HCT116 (cell line): Measurements from ENCODE around the gene MORN1. TPM values are rescaled to one million over a fixed set of nuclear protein-coding genes. Genes with fewer than 3 reads are reported as not detected.

ENCODE experiments used
- ATAC-seq: fragments of 200-7000 bp; cut with Tn5 transposase; 2 replicates; pipeline ENCODE4 v1.9.1; 2020; ENCODE audit warnings: mild to moderate bottlenecking, moderate library complexity
- BruUV-seq: library from RNA; stranded (reverse); fragments of 400-500 nt; replicated peaks from 2 replicates; lab custom pipeline; 2021; lab: Mats Ljungman, UMichigan
- CTCF ChIA-PET: fragments of 300-600 bp; sonication (Branson Sonifier 250); formaldehyde crosslinking; loops from one replicate; lab custom pipeline; 2021; ENCODE audit warnings: antibody characterized with exemption; lab: Charles Lee
- POLR2A ChIA-PET: fragments of 300-600, 350-600 bp; sonication (Branson Sonifier 250); formaldehyde crosslinking; loops from one replicate; lab custom pipeline; 2021; ENCODE audit warnings: antibody characterized with exemption; lab: Charles Lee
- RAD21 ChIA-PET, 2 experiments: fragments of 300-600 bp; sonication (Branson Sonifier 250); formaldehyde crosslinking; loops; one replicate each; lab custom pipeline; 2023; ENCODE audit warnings: low total read pairs in 2 of 2; ENCODE audit not compliant: uncharacterized antibody in 2 of 2, unreplicated experiment in 2 of 2, low non-redundant PET in 1 of 2; lab: Charles Lee
- DNase-seq: peaks from one replicate; pipeline ENCODE4 v3.0.0-alpha.2; 2010; ENCODE audit warnings: low read depth, low spot score
- H2AFZ ChIP-seq: fragments of 200-600 bp; shearing (Covaris generic), sonication (generic); 2 replicates; pipeline ENCODE4 v1.6.1; 2017; ENCODE audit warnings: low read depth, mixed run types, mixed read lengths, antibody characterized with exemption, low read length; ENCODE audit not compliant: poor library complexity, severe bottlenecking
- H3K27ac ChIP-seq: 2 replicates; pipeline ENCODE4 v1.5.1; 2012; ENCODE audit warnings: low read depth, low read length
- H3K27me3 ChIP-seq: fragments of 200-600 bp; sonication (generic); 2 replicates; pipeline ENCODE4 v1.6.1; 2016; ENCODE audit warnings: mixed run types, low read length, mixed read lengths; ENCODE audit not compliant: insufficient read depth
- H3K36me3 ChIP-seq, 2 experiments: fragments of 200-500 bp in 1 of 2; fragments of 200-600 bp in 1 of 2; sonication (Bioruptor generic) in 1 of 2; sonication (generic) in 1 of 2; 2 replicates each; pipeline versions ENCODE4 v1.5.1 to v1.6.1; 2014 to 2016; ENCODE audit warnings: low read length in 2 of 2, inconsistent platforms in 1 of 2, mixed read lengths in 1 of 2, mixed run types in 1 of 2; ENCODE audit not compliant: insufficient read depth in 2 of 2, control insufficient read depth in 1 of 2
- H3K4me1 ChIP-seq, 2 experiments: fragments of 200-600 bp in 1 of 2; sonication (generic) in 1 of 2; 2 replicates each; pipeline versions ENCODE4 v1.5.1 to v1.6.1; 2012 to 2017; ENCODE audit warnings: low read length in 2 of 2, inconsistent platforms in 1 of 2, mild to moderate bottlenecking in 1 of 2, mixed read lengths in 1 of 2, mixed run types in 1 of 2, moderate library complexity in 1 of 2; ENCODE audit not compliant: insufficient read depth in 2 of 2, control insufficient read depth in 1 of 2
- H3K4me2 ChIP-seq: fragments of 200-600 bp; sonication (generic); 2 replicates; pipeline ENCODE4 v1.6.1; 2017; ENCODE audit warnings: mixed run types, low read length, mixed read lengths
- H3K4me3 ChIP-seq, 2 experiments: fragments of 200-600 bp in 1 of 2; sonication (generic) in 1 of 2; replicated peaks in 1 of 2; 2 replicates each; pipeline ENCODE4 v1.5.1; 2011 to 2016; ENCODE audit warnings: low read length in 2 of 2, control low read depth in 1 of 2, low read depth in 1 of 2, mild to moderate bottlenecking in 1 of 2, mixed read lengths in 1 of 2, mixed run types in 1 of 2
- H3K79me2 ChIP-seq: fragments of 200-600 bp; sonication (generic); 2 replicates; pipeline ENCODE4 v1.6.1; 2017; ENCODE audit warnings: mild to moderate bottlenecking, mixed run types, low read length, moderate library complexity, mixed read lengths; ENCODE audit not compliant: insufficient read depth
- H3K9ac ChIP-seq: fragments of 200-600 bp; sonication (generic); 2 replicates; pipeline ENCODE4 v1.6.1; 2016; ENCODE audit warnings: low read length, mixed read lengths
- H3K9me2 ChIP-seq: fragments of 200-600 bp; sonication (generic), shearing (Covaris generic); 2 replicates; pipeline ENCODE4 v1.6.1; 2017; ENCODE audit warnings: mixed run types, mild to moderate bottlenecking, moderate library complexity; ENCODE audit not compliant: insufficient read depth
- H3K9me3 ChIP-seq, 2 experiments: fragments of 200-500 bp in 1 of 2; fragments of 200-600 bp in 1 of 2; sonication (Bioruptor generic) in 1 of 2; sonication (generic) in 1 of 2; 2 replicates each; pipeline ENCODE4 v1.6.1; 2014 to 2017; ENCODE audit warnings: low read length in 2 of 2, mixed read lengths in 2 of 2, inconsistent platforms in 1 of 2, low read depth in 1 of 2, mild to moderate bottlenecking in 1 of 2, mixed run types in 1 of 2, moderate library complexity in 1 of 2; ENCODE audit not compliant: control insufficient read depth in 1 of 2, insufficient read depth in 1 of 2
- H4K20me1 ChIP-seq: fragments of 200-600 bp; sonication (generic), shearing (Covaris generic); 2 replicates; pipeline ENCODE4 v1.6.1; 2017; ENCODE audit warnings: mixed run types, mild to moderate bottlenecking, moderate library complexity; ENCODE audit not compliant: insufficient read depth
- CTCF ChIP-seq, 3 experiments: fragments of 200-600 bp in 1 of 3; sonication (generic) in 1 of 3; IDR thresholded peaks in 2 of 3; conservative IDR thresholded peaks in 1 of 3; 2 replicates each; pipeline ENCODE4 v1.5.1; 2012 to 2017; ENCODE audit warnings: low read depth in 2 of 3, low read length in 2 of 3, antibody characterized with exemption in 1 of 3, borderline replicate concordance in 1 of 3, control low read depth in 1 of 3, mild to moderate bottlenecking in 1 of 3, mixed read lengths in 1 of 3, mixed run types in 1 of 3, moderate library complexity in 1 of 3; ENCODE audit not compliant: insufficient read depth in 1 of 3
- ELF1 ChIP-seq: IDR thresholded peaks from 2 replicates; pipeline ENCODE4 v1.6.1; 2012; ENCODE audit warnings: low read depth, borderline replicate concordance
- EZH2 ChIP-seq: fragments of 200-600 bp; sonication (generic); IDR thresholded peaks from 2 replicates; pipeline ENCODE4 v1.6.1; 2017; ENCODE audit warnings: antibody characterized with exemption, mixed run types
- RAD21 ChIP-seq: IDR thresholded peaks from 2 replicates; pipeline ENCODE4 v1.6.1; 2012; ENCODE audit warnings: low read depth, mild to moderate bottlenecking
- REST ChIP-seq: IDR thresholded peaks from 2 replicates; pipeline ENCODE4 v1.6.1; 2012; ENCODE audit warnings: low read depth
- ZFX ChIP-seq: fragments of 450-650 bp; IDR thresholded peaks from 2 replicates; pipeline ENCODE4 v1.6.1; 2017
- intact Hi-C: fragments of 100-400 bp; cut with micrococcal nuclease; formaldehyde crosslinking; loops from 2 replicates; pipeline ENCODE4 v1.10.0; 2022
- total RNA-seq: library from RNA; stranded (reverse); gene quantifications from one replicate; pipeline ENCODE4 v1.2.1, GENCODE V29; 2021; ENCODE audit not compliant: unreplicated experiment

Gene MORN1
- total RNA-seq, 1 experiment from 2014 or later, result 21.4 TPM

GRCh38 chr1:2344121-2344681 lies 47.2 kb downstream of the MORN1 start:
- Histone ChIP-seq H3K4me3 (no peak overlapping the region), H3K36me3 (no peaks in the 10 kb centered on the region), H2AFZ (no peak overlapping the region), H4K20me1 (no peaks in the 10 kb centered on the region), H3K4me2 (no peak overlapping the region), H3K9me3 (no peaks in the 10 kb centered on the region), H3K27me3 (no peaks in the 10 kb centered on the region), H3K9ac (no peak overlapping the region), H3K27ac (no peak overlapping the region), H3K9me2 (no peaks in the 10 kb centered on the region), H3K79me2 (no peaks in the 10 kb centered on the region), H3K4me1 (no peaks in the 10 kb centered on the region)
- POLR2A ChIA-PET, result no interaction called here
- RAD21 ChIA-PET, result no interaction called here
- no TSS peak for BruUV-seq
- intact Hi-C loops, result no loop called here
- CTCF ChIA-PET, result no interaction called here
- ATAC-seq (no peak), DNase-seq (no peak)
- TF ChIP-seq EZH2, result no peak
- TF ChIP-seq ELF1, result no peak
- TF ChIP-seq ZFX, result no peak
- no peak for TF ChIP-seq CTCF (IDR thresholded peaks at IDR 0.05 in 2 of 3, conservative IDR thresholded peaks at IDR 0.05 in 1 of 3; ENCODE audit: borderline replicate concordance in 1 of 3, insufficient read depth in 1 of 3, low read depth in 2 of 3, low read length in 2 of 3)
- TF ChIP-seq REST, result no peak
- TF ChIP-seq RAD21, result no peak
